Measurements from ENCODE around the gene SARS1. TPM values are rescaled to one million over a fixed set of nuclear protein-coding genes. Genes with fewer than 3 reads are reported as not detected.

Gene SARS1
- total and polyA plus RNA-seq, 2 donors (not counting 1 experiment from before 2014, with no cell fraction given) = 59.1 to 115 TPM

DNA sequence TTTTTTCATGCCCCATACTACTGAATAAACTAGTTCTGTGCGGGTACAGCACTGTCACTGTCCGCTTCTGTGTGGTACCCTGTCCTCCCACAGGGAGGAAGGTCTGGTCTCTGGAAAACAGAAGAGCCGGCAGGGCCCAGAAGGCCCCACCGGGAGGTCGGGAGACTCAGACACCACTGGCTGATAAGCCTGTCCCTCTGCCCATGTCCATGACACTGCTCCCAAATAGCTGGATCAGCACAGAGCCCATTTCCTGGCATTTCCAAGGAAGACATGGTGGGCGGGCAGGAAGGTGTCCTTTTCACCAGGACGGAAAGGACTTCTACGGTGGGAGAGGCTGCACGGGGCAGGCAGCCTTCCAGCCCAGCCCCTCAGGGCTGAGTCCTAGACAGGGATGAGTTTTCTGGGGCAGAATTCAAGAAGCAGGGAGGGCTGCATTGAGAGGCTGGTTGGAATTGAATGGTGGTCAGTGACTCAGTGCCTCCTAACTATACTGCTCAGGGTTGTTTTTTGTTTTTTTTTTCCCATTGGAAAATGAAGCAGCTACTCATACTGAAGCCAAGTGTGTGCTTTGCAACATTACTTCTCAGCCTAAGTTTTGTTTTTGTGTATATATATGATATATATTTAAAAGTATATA lies 62.1 kb downstream of the SARS1 start:
- H3K9ac ChIP-seq (ENCODE audit: low read length) = no peak overlapping the region
- peaks cover 0 to 4% (median 0%) of the 10 kb centered on the region in 4 experiments for H3K27me3 ChIP-seq (replicated peaks in 1 of 4; ENCODE audit: control extremely low read depth in 1 of 4, control insufficient read depth in 3 of 4, insufficient read depth in 4 of 4, low read length in 3 of 4)
- CTCF ChIA-PET = interaction anchor here (0.7 to 8.8 kb wide), 14 partner anchors 9 to 257 kb away, joined by 3 to 387 read pairs (median 8); partner anchors contain the start of genes MYBPHL and SORT1
- no peaks in the 10 kb centered on the region for H3K9me3 Mint-ChIP-seq (ENCODE audit: insufficient read depth)
- no peaks in the 10 kb centered on the region for H3K79me2 ChIP-seq (ENCODE audit: control insufficient read depth, insufficient read depth, low read length)
- no peak overlapping the region for H3K4me3 ChIP-seq (ENCODE audit: control extremely low read depth in 1 of 5, extremely low read depth in 1 of 5, insufficient read depth in 1 of 5, low read depth in 2 of 5, low read length in 4 of 5)
- no peaks in the 10 kb centered on the region for H3K36me3 ChIP-seq (replicated peaks in 1 of 2; ENCODE audit: control extremely low read depth in 1 of 2, control insufficient read depth in 1 of 2, extremely low read depth in 1 of 2, insufficient read depth in 2 of 2, low read length in 1 of 2)
- no peak overlapping the region for H3K4me2 ChIP-seq (replicated peaks; ENCODE audit: low read depth, low read length, poor library complexity, severe bottlenecking)
- intact Hi-C loops (cut with micrococcal nuclease) = no loop called here
- H3K27ac ChIP-seq (ENCODE audit: low read length in 2 of 2) = no peak overlapping the region
- TF ChIP-seq EZH2 (IDR thresholded peaks at IDR 0.05; ENCODE audit: borderline replicate concordance, insufficient read depth, low read depth, low read length, poor library complexity, severe bottlenecking) = no peak
- no peak for TF ChIP-seq CTCF (IDR thresholded peaks at IDR 0.05)
- no peaks in the 10 kb centered on the region for H4K20me1 ChIP-seq (ENCODE audit: control insufficient read depth, insufficient read depth, low read length, poor library complexity, severe bottlenecking)
- POLR2A ChIA-PET = no interaction called here
- 97% methylated on average over 8 of the region's 9 CpGs for WGBS (ENCODE audit: insufficient coverage)
- no peak overlapping the region for H2AFZ ChIP-seq (ENCODE audit: insufficient read depth, low read depth, low read length, poor library complexity, severe bottlenecking)
- no peaks in the 10 kb centered on the region for H3K27me3 Mint-ChIP-seq
- H3K27ac Mint-ChIP-seq = no peak overlapping the region
- no peaks in the 10 kb centered on the region for H3K4me1 Mint-ChIP-seq
- DNase-seq (no peak), ATAC-seq (ENCODE audit: low read depth) (no peak)
- H3K4me1 ChIP-seq (ENCODE audit: control insufficient read depth in 2 of 2, insufficient read depth in 2 of 2, low read length in 2 of 2) = peaks cover 0 to 5% of the 10 kb centered on the region in 2 donors
- H3K9me3 ChIP-seq (ENCODE audit: control extremely low read depth in 1 of 3, control insufficient read depth in 2 of 3, insufficient read depth in 1 of 3, low read length in 2 of 3) = no peaks in the 10 kb centered on the region
- no peak overlapping the region for H3K4me3 Mint-ChIP-seq

Data from B cell (primary cell).